ENCODE data around the gene PPP1R14C. TPM values are rescaled to one million over a fixed set of nuclear protein-coding genes. Genes with fewer than 3 reads are reported as not detected.

The PPP1R14C gene
- total and polyA plus RNA-seq, 2 donors (not counting 3 experiments of a cell fraction or from before 2014, with no cell fraction given), result not detected

DNA sequence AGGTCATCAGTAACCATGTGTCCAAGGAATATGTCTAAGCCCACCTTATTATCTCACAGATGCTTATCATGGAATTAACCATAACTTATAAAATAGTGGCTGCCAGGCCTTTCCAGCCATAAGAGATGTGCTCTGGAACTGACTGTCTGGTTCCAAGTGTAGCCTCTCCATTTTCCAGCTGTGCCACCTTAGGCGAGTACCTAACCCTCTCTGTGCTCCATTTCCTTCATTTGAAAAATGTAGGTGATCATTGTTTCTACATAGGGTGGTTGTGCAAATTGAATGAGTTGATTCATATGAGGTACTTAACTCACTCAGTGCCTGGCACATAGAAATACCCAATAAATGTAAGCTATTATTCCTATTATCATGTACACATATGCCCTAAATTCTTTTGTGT lies 123.5 kb downstream of the PPP1R14C start:
- intact Hi-C loops (cut with micrococcal nuclease), result no loop called here
- no peak for FAIRE-seq
- dilution Hi-C loops (cut with MboI; ENCODE audit: extremely low pct_ligation_motif_present, low sequenced_read_pairs), result no loop called here

More for the DNA sequence above, 123.5 kb downstream of the PPP1R14C start:
- Histone ChIP-seq H3K9ac (replicated peaks; ENCODE audit: extremely low read depth, insufficient read depth, low read length) (no peak overlapping the region), H4K20me1 (replicated peaks; ENCODE audit: control insufficient read depth, extremely low read depth, insufficient read depth, low read length) (no peaks in the 10 kb centered on the region), H3K9me3 (replicated peaks; ENCODE audit: control insufficient read depth, insufficient read depth, low read length) (no peaks in the 10 kb centered on the region), H3K4me2 (ENCODE audit: insufficient read depth, low read length) (no peak overlapping the region), H3K27ac (ENCODE audit: insufficient read depth, low read depth, low read length) (no peak overlapping the region), H3K4me1 (ENCODE audit: control insufficient read depth, extremely low read depth, insufficient read depth, low read length) (no peaks in the 10 kb centered on the region), H3K79me2 (ENCODE audit: control insufficient read depth, insufficient read depth, low read length) (no peaks in the 10 kb centered on the region), H3K36me3 (ENCODE audit: control insufficient read depth in 2 of 2, extremely low read depth in 1 of 2, insufficient read depth in 2 of 2, low read length in 2 of 2) (no peaks in the 10 kb centered on the region), H3K9me1 (replicated peaks; ENCODE audit: control insufficient read depth, extremely low read depth, insufficient read depth, low read length) (no peaks in the 10 kb centered on the region), H3K27me3 (ENCODE audit: control insufficient read depth in 2 of 2, insufficient read depth in 2 of 2, low read length in 2 of 2) (no peaks in the 10 kb centered on the region), H3K4me3 (replicated peaks in 1 of 3; ENCODE audit: insufficient read depth in 1 of 3, low read depth in 1 of 3, low read length in 3 of 3) (no peak overlapping the region), H2AFZ (ENCODE audit: low read depth, low read length) (no peak overlapping the region)
- ChIA-PET CTCF (no interaction called here), POLR2A (no interaction called here)
- no peak for DNase-seq (ENCODE audit: low read depth, low spot score)
- BruUV-seq (replicated peaks), result no TSS peak
- no peak for TF ChIP-seq GATA2 (IDR thresholded peaks at IDR 0.05; ENCODE audit: insufficient read depth, insufficient read length, low read depth, low read length)
- TF ChIP-seq, protein P1, sequence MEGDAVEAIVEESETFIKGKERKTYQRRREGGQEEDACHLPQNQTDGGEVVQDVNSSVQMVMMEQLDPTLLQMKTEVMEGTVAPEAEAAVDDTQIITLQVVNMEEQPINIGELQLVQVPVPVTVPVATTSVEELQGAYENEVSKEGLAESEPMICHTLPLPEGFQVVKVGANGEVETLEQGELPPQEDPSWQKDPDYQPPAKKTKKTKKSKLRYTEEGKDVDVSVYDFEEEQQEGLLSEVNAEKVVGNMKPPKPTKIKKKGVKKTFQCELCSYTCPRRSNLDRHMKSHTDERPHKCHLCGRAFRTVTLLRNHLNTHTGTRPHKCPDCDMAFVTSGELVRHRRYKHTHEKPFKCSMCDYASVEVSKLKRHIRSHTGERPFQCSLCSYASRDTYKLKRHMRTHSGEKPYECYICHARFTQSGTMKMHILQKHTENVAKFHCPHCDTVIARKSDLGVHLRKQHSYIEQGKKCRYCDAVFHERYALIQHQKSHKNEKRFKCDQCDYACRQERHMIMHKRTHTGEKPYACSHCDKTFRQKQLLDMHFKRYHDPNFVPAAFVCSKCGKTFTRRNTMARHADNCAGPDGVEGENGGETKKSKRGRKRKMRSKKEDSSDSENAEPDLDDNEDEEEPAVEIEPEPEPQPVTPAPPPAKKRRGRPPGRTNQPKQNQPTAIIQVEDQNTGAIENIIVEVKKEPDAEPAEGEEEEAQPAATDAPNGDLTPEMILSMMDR (IDR thresholded peaks at IDR 0.05; ENCODE audit: extremely low read depth in 1 of 2, insufficient read depth in 1 of 2, low read depth in 1 of 2, low read length in 2 of 2), result no peak
- no peak for TF ChIP-seq FOS (IDR thresholded peaks at IDR 0.05; ENCODE audit: borderline replicate concordance, insufficient read depth, low read length)
- no peak for TF ChIP-seq MYC (IDR thresholded peaks at IDR 0.05; ENCODE audit: low read depth, low read length)
- TF ChIP-seq EZH2 (IDR thresholded peaks at IDR 0.05; ENCODE audit: borderline replicate concordance, low read depth, low read length, severe bottlenecking), result no peak
- TF ChIP-seq POLR2A (IDR thresholded peaks at IDR 0.05; ENCODE audit: low read depth, low read length), result no peak
- no peak for TF ChIP-seq POLR2AphosphoS5 (IDR thresholded peaks at IDR 0.05; ENCODE audit: insufficient read depth, low read depth, low read length)
- TF ChIP-seq, protein P2, sequence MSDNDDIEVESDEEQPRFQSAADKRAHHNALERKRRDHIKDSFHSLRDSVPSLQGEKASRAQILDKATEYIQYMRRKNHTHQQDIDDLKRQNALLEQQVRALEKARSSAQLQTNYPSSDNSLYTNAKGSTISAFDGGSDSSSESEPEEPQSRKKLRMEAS (IDR thresholded peaks at IDR 0.05; ENCODE audit: insufficient read depth, insufficient read length), result no peak
- no peak for TF ChIP-seq JUN (IDR thresholded peaks at IDR 0.05; ENCODE audit: borderline replicate concordance, insufficient read depth, insufficient read length, low read depth)

Data from endothelial cell of umbilical vein (primary cell).